Endothelial cell of umbilical vein (primary cell): ENCODE measurements around the gene ACD.

ENCODE experiments used
- CTCF ChIP-seq, 2 donors: IDR thresholded peaks; 1 replicate in 1 of 2; 2 replicates in 1 of 2; pipeline ENCODE4 v1.5.1; 2011; ENCODE audit warnings: low read length in 2 of 2, mild to moderate bottlenecking in 2 of 2, moderate library complexity in 2 of 2, control low read depth in 1 of 2, inconsistent platforms in 1 of 2, low read depth in 1 of 2; ENCODE audit not compliant: insufficient read depth in 1 of 2; ENCODE audit errors: extremely low read depth in 1 of 2
- EZH2 ChIP-seq: IDR thresholded peaks from 2 replicates; pipeline ENCODE4 v1.6.1; 2012; ENCODE audit warnings: borderline replicate concordance, low read depth, mild to moderate bottlenecking, moderate library complexity, low read length, inconsistent platforms; ENCODE audit not compliant: severe bottlenecking
- POLR2A ChIP-seq: IDR thresholded peaks from 2 replicates; pipeline ENCODE4 v1.6.1; 2012; ENCODE audit warnings: low read depth, mild to moderate bottlenecking, control low read depth, low read length
- POLR2AphosphoS5 ChIP-seq: IDR thresholded peaks from 2 replicates; pipeline ENCODE4 v1.6.1; 2012; ENCODE audit warnings: low read depth, mild to moderate bottlenecking, control low read depth, low read length, moderate library complexity; ENCODE audit not compliant: insufficient read depth

DNA sequence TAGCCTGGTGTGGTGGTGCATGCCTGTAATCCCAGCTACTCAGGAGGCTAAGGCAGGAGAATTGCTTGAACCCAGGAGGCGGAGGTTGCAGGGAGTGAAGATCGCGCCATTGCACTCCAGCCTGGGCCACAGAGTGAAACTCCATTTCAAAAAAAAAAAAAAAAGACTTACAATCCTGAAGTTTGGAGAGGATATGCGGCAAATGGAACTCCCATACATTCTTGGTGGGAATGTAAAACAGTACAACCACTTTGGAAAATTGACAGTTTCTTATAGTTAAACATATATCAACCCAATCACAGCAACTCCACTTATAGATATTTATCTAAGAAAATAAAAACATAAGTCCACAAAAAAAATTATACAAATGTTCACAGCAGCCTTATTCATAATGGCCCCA is 47.1 kb upstream of the ACD start:
- TF ChIP-seq CTCF (IDR thresholded peaks at IDR 0.05; ENCODE audit: extremely low read depth in 1 of 2, insufficient read depth in 1 of 2, low read depth in 1 of 2, low read length in 2 of 2) (no peak), POLR2AphosphoS5 (no peak), EZH2 (no peak), POLR2A (no peak)
